DOHH2 (cell line): Measurements from ENCODE around the gene SDCCAG8.

Experiments
- H3F3A ChIP-seq: fragments of 200-600 bp; sonication (generic), shearing (Covaris generic); 2 replicates; pipeline ENCODE4 v1.6.0; 2016; ENCODE audit warnings: antibody characterized with exemption, mild to moderate bottlenecking; ENCODE audit not compliant: control insufficient read depth, insufficient read depth
- H3K27ac ChIP-seq: fragments of 200-600 bp; sonication (generic); 2 replicates; pipeline ENCODE4 v1.5.1; 2014; ENCODE audit warnings: low read depth, mild to moderate bottlenecking, low read length, moderate library complexity
- H3K27me3 ChIP-seq: fragments of 200-600 bp; sonication (generic); 2 replicates; pipeline ENCODE4 v1.6.1; 2014; ENCODE audit warnings: mild to moderate bottlenecking, low read length, mixed read lengths; ENCODE audit not compliant: control insufficient read depth
- H3K36me3 ChIP-seq: fragments of 200-600 bp; sonication (generic); 2 replicates; pipeline ENCODE4 v1.6.1; 2014; ENCODE audit warnings: mild to moderate bottlenecking, low read length, moderate library complexity, mixed read lengths; ENCODE audit not compliant: control insufficient read depth
- H3K4me1 ChIP-seq: fragments of 200-600 bp; sonication (generic); 2 replicates; pipeline ENCODE4 v1.6.1; 2014; ENCODE audit warnings: mild to moderate bottlenecking, low read length, mixed read lengths; ENCODE audit not compliant: control insufficient read depth
- H3K4me2 ChIP-seq: fragments of 200-600 bp; sonication (generic); 2 replicates; pipeline ENCODE4 v1.6.0; 2014; ENCODE audit warnings: mild to moderate bottlenecking, low read length, moderate library complexity
- H3K4me3 ChIP-seq: fragments of 200-600 bp; sonication (generic); 2 replicates; pipeline ENCODE4 v1.5.1; 2014; ENCODE audit warnings: mild to moderate bottlenecking, low read length, mixed read lengths
- H3K79me2 ChIP-seq: fragments of 200-600 bp; sonication (generic); 2 replicates; pipeline ENCODE4 v1.6.1; 2014; ENCODE audit warnings: mild to moderate bottlenecking, low read length, mixed read lengths; ENCODE audit not compliant: control insufficient read depth
- H3K9me2 ChIP-seq: fragments of 200-600 bp; sonication (generic); replicated peaks from 2 replicates; pipeline ENCODE4 v1.6.1; 2014; ENCODE audit warnings: mild to moderate bottlenecking, low read length, mixed read lengths; ENCODE audit not compliant: control insufficient read depth
- H3K9me3 ChIP-seq: fragments of 200-600 bp; sonication (generic); 2 replicates; pipeline ENCODE4 v1.6.1; 2014; ENCODE audit warnings: antibody characterized with exemption, low read length, mixed read lengths; ENCODE audit not compliant: control insufficient read depth, insufficient read depth
- H4K20me1 ChIP-seq: fragments of 200-600 bp; sonication (generic); 2 replicates; pipeline ENCODE4 v1.6.0; 2014; ENCODE audit warnings: low read depth, mild to moderate bottlenecking, antibody characterized with exemption, low read length, moderate library complexity; ENCODE audit not compliant: control insufficient read depth, insufficient read depth
- CTCF ChIP-seq: fragments of 200-600 bp; sonication (generic); IDR thresholded peaks from one replicate; pipeline ENCODE4 v1.5.1; 2014; ENCODE audit warnings: antibody characterized with exemption, mild to moderate bottlenecking, low read depth, low read length; ENCODE audit not compliant: poor library complexity, severe bottlenecking
- EZH2phosphoT487 ChIP-seq: fragments of 200-600 bp; sonication (generic); IDR thresholded peaks from 2 replicates; pipeline ENCODE4 v1.6.1; 2017; ENCODE audit warnings: borderline replicate concordance, mild to moderate bottlenecking, antibody characterized with exemption, low read length, moderate library complexity, mixed read lengths

Gene SDCCAG8

GRCh38 chr1:243234978-243235647 lies 20.7 kb upstream of the SDCCAG8 start:
- Histone ChIP-seq H3K36me3 (peaks cover 29% of the 10 kb centered on the region), H3K9me2 (no peaks in the 10 kb centered on the region), H3K27ac (no peak overlapping the region), H3K4me1 (no peaks in the 10 kb centered on the region), H3K9me3 (peaks cover 15% of the 10 kb centered on the region), H4K20me1 (no peaks in the 10 kb centered on the region), H3K4me3 (no peak overlapping the region), H3K27me3 (no peaks in the 10 kb centered on the region), H3K4me2 (no peak overlapping the region), H3F3A (no peaks in the 10 kb centered on the region; the same call in 1 of the 2 replicates), H3K79me2 (peaks cover 88% of the 10 kb centered on the region)
- TF ChIP-seq CTCF (no peak), EZH2phosphoT487 (no peak)

GRCh38 chr1:243236604-243237252 lies 19.1 kb upstream of the SDCCAG8 start:
- no peaks in the 10 kb centered on the region for H4K20me1 ChIP-seq
- peaks cover 9% of the 10 kb centered on the region for H3K9me3 ChIP-seq
- peaks cover 91% of the 10 kb centered on the region for H3K79me2 ChIP-seq
- H3K9me2 ChIP-seq, result no peaks in the 10 kb centered on the region
- H3K4me2 ChIP-seq, result no peak overlapping the region
- H3K4me1 ChIP-seq, result no peaks in the 10 kb centered on the region
- no peaks in the 10 kb centered on the region; the same call in 1 of the 2 replicates for H3F3A ChIP-seq
- H3K4me3 ChIP-seq, result no peak overlapping the region
- peaks cover 25% of the 10 kb centered on the region for H3K36me3 ChIP-seq
- TF ChIP-seq CTCF (no peak), EZH2phosphoT487 (no peak)
- no peaks in the 10 kb centered on the region for H3K27me3 ChIP-seq
- H3K27ac ChIP-seq, result no peak overlapping the region

GRCh38 chr1:243244432-243244841 lies 11.4 kb upstream of the SDCCAG8 start:
- Histone ChIP-seq H3K4me3 (no peak overlapping the region), H4K20me1 (0 out of 2 replicates have a peak, but pooled peaks cover 2% of the 10 kb centered on the region), H3K4me2 (no peak overlapping the region), H3K79me2 (peaks cover 96% of the 10 kb centered on the region), H3K27me3 (no peaks in the 10 kb centered on the region), H3K27ac (no peak overlapping the region), H3K36me3 (peaks cover 8% of the 10 kb centered on the region), H3K9me3 (no peaks in the 10 kb centered on the region), H3F3A (no peaks in the 10 kb centered on the region), H3K4me1 (peaks cover 24% of the 10 kb centered on the region), H3K9me2 (no peaks in the 10 kb centered on the region)
- TF ChIP-seq EZH2phosphoT487 (no peak), CTCF (no peak)
